Stimulated activated naive B cell treated with anti-CD40 and anti-IgM and Interleukin-4, amounts not matched to agents 10 μg/mL and 1 μg/mL and 100 μg/mL, for 72 hours (primary cell): ENCODE measurements around the gene ACOX1.

Experiments used
- ATAC-seq, 2 donors: fragments of 150-1000 bp; cut with Tn5 transposase; replicated peaks; 2 replicates each; pipeline ENCODE4 v1.10.0; 2021; ENCODE audit warnings: moderate library complexity in 1 of 2
- DNase-seq: peaks from one replicate; pipeline ENCODE4 v3.0.0; 2021
- H3K27ac Mint-ChIP-seq: one replicate; pipeline ENCODE4 v1.8.0; 2022; ENCODE audit warnings: mild to moderate bottlenecking, mixed read lengths
- H3K27me3 Mint-ChIP-seq, 2 donors: one replicate each; pipeline ENCODE4 v1.8.0; 2022; ENCODE audit warnings: mixed read lengths in 2 of 2
- H3K36me3 Mint-ChIP-seq, 2 donors: one replicate each; pipeline ENCODE4 v1.8.0; 2022; ENCODE audit warnings: mixed read lengths in 2 of 2, mild to moderate bottlenecking in 1 of 2
- H3K4me1 Mint-ChIP-seq, 2 donors: one replicate each; pipeline ENCODE4 v1.8.0; 2022; ENCODE audit warnings: mixed read lengths in 2 of 2, mild to moderate bottlenecking in 1 of 2
- H3K4me3 Mint-ChIP-seq, 2 donors: one replicate each; pipeline ENCODE4 v1.8.0; 2022; ENCODE audit warnings: mild to moderate bottlenecking in 2 of 2, mixed read lengths in 2 of 2, moderate library complexity in 1 of 2
- H3K9me3 Mint-ChIP-seq, 2 donors: one replicate each; pipeline ENCODE4 v1.8.0; 2022; ENCODE audit warnings: mixed read lengths in 2 of 2, mild to moderate bottlenecking in 1 of 2

Gene ACOX1

GRCh38 chr17:76014100-76014924 is 35.3 kb upstream of the ACOX1 start:
- peak; percentile 54 for DNase-seq
- Mint-ChIP-seq H3K4me1 (peaks cover 6 to 7% of the 10 kb centered on the region in 2 donors), H3K4me3 (no peak overlapping the region), H3K36me3 (no peaks in the 10 kb centered on the region), H3K9me3 (no peaks in the 10 kb centered on the region), H3K27me3 (peaks cover 0 to 9% of the 10 kb centered on the region in 2 donors), H3K27ac (peak overlapping the region; percentile 47)
- ATAC-seq, result peak; percentile 97 to 99

- Mint-ChIP-seq H3K4me3 (no peak overlapping the region), H3K36me3 (no peaks in the 10 kb centered on the region), H3K27me3 (peaks cover 0 to 9% of the 10 kb centered on the region in 2 donors), H3K9me3 (no peaks in the 10 kb centered on the region), H3K4me1 (peaks cover 6 to 7% of the 10 kb centered on the region in 2 donors), H3K27ac (no peak overlapping the region)
- ATAC-seq, result no peak
- DNase-seq, result no peak
These were observed 34.5 kb upstream of the ACOX1 start for GRCh38 chr17:76013377-76013932.

GRCh38 chr17:76011951-76012350 is 33.0 kb upstream of the ACOX1 start:
- Mint-ChIP-seq H3K4me1 (peaks cover 6 to 7% of the 10 kb centered on the region in 2 donors), H3K4me3 (no peak overlapping the region), H3K36me3 (no peaks in the 10 kb centered on the region), H3K27me3 (peaks cover 0 to 9% of the 10 kb centered on the region in 2 donors), H3K9me3 (no peaks in the 10 kb centered on the region), H3K27ac (no peak overlapping the region)
- ATAC-seq (no peak), DNase-seq (no peak)

- peaks cover 4 to 11% of the 10 kb centered on the region in 2 donors for H3K36me3 Mint-ChIP-seq
- no peak for ATAC-seq
- H3K27ac Mint-ChIP-seq, result peak overlapping the region; percentile 42
- no peak for DNase-seq
- peaks cover 0 to 9% of the 10 kb centered on the region in 2 donors for H3K27me3 Mint-ChIP-seq
- no peaks in the 10 kb centered on the region for H3K9me3 Mint-ChIP-seq
- no peak overlapping the region for H3K4me3 Mint-ChIP-seq
- peaks cover 8 to 15% of the 10 kb centered on the region in 2 donors for H3K4me1 Mint-ChIP-seq
These were observed 31.1 kb upstream of the ACOX1 start for GRCh38 chr17:76009969-76010661.

GRCh38 chr17:76009447-76009846 is 30.5 kb upstream of the ACOX1 start:
- DNase-seq, result no peak
- Mint-ChIP-seq H3K4me1 (peaks cover 8 to 14% of the 10 kb centered on the region in 2 donors), H3K9me3 (no peaks in the 10 kb centered on the region), H3K4me3 (no peak overlapping the region), H3K36me3 (peaks cover 4 to 16% of the 10 kb centered on the region in 2 donors), H3K27ac (peak overlapping the region; percentile 42), H3K27me3 (peaks cover 0 to 9% of the 10 kb centered on the region in 2 donors)
- no peak for ATAC-seq

- no peaks in the 10 kb centered on the region for H3K9me3 Mint-ChIP-seq
- ATAC-seq, result no peak
- H3K4me1 Mint-ChIP-seq, result peaks cover 2 to 8% of the 10 kb centered on the region in 2 donors
- H3K4me3 Mint-ChIP-seq, result no peak overlapping the region
- peaks cover 0 to 3% of the 10 kb centered on the region in 2 donors for H3K27me3 Mint-ChIP-seq
- H3K36me3 Mint-ChIP-seq, result peaks cover 4 to 16% of the 10 kb centered on the region in 2 donors
- no peak overlapping the region for H3K27ac Mint-ChIP-seq
- no peak for DNase-seq
These were observed 29.9 kb upstream of the ACOX1 start for GRCh38 chr17:76008630-76009425.

- DNase-seq (no peak), ATAC-seq (no peak)
- Mint-ChIP-seq H3K36me3 (peaks cover 4 to 16% of the 10 kb centered on the region in 2 donors), H3K4me1 (peaks cover 2 to 8% of the 10 kb centered on the region in 2 donors), H3K27ac (no peak overlapping the region), H3K9me3 (no peaks in the 10 kb centered on the region), H3K27me3 (no peaks in the 10 kb centered on the region), H3K4me3 (no peak overlapping the region)
These were observed 29.2 kb upstream of the ACOX1 start for GRCh38 chr17:76008208-76008607.

GRCh38 chr17:76007850-76008165 is 28.8 kb upstream of the ACOX1 start:
- Mint-ChIP-seq H3K27me3 (no peaks in the 10 kb centered on the region), H3K36me3 (peaks cover 4 to 16% of the 10 kb centered on the region in 2 donors), H3K9me3 (no peaks in the 10 kb centered on the region), H3K27ac (no peak overlapping the region), H3K4me3 (no peak overlapping the region), H3K4me1 (peaks cover 2 to 8% of the 10 kb centered on the region in 2 donors)
- DNase-seq (no peak), ATAC-seq (no peak)

- H3K27me3 Mint-ChIP-seq, result no peaks in the 10 kb centered on the region
- ATAC-seq (no peak), DNase-seq (no peak)
- H3K36me3 Mint-ChIP-seq, result peaks cover 7 to 16% of the 10 kb centered on the region in 2 donors
- no peak overlapping the region for H3K27ac Mint-ChIP-seq
- no peaks in the 10 kb centered on the region for H3K9me3 Mint-ChIP-seq
- H3K4me3 Mint-ChIP-seq, result no peak overlapping the region
- H3K4me1 Mint-ChIP-seq, result peaks cover 2 to 8% of the 10 kb centered on the region in 2 donors
These were observed 28.3 kb upstream of the ACOX1 start for GRCh38 chr17:76007131-76007849.

GRCh38 chr17:76005263-76006149 is 26.5 kb upstream of the ACOX1 start:
- ATAC-seq (peak; percentile 79 to 83), DNase-seq (peak; percentile 64)
- Mint-ChIP-seq H3K36me3 (peaks cover 9 to 16% of the 10 kb centered on the region in 2 donors), H3K27ac (peak overlapping the region; percentile 21), H3K4me1 (peaks cover 2 to 8% of the 10 kb centered on the region in 2 donors), H3K4me3 (no peak overlapping the region), H3K27me3 (no peaks in the 10 kb centered on the region), H3K9me3 (no peaks in the 10 kb centered on the region)

GRCh38 chr17:76004750-76005262 is 25.8 kb upstream of the ACOX1 start:
- Mint-ChIP-seq H3K27me3 (no peaks in the 10 kb centered on the region), H3K4me3 (no peak overlapping the region), H3K27ac (no peak overlapping the region), H3K9me3 (no peaks in the 10 kb centered on the region), H3K4me1 (peaks cover 2 to 8% of the 10 kb centered on the region in 2 donors), H3K36me3 (peaks cover 9 to 18% of the 10 kb centered on the region in 2 donors)
- DNase-seq (no peak), ATAC-seq (no peak)

- peaks cover 2 to 8% of the 10 kb centered on the region in 2 donors for H3K4me1 Mint-ChIP-seq
These were observed 24.9 kb upstream of the ACOX1 start for GRCh38 chr17:76003915-76004314.

More at GRCh38 chr17:76003915-76004314, 24.9 kb upstream of the ACOX1 start:
- Mint-ChIP-seq H3K36me3 (peaks cover 9 to 20% of the 10 kb centered on the region in 2 donors), H3K4me3 (no peak overlapping the region), H3K27ac (no peak overlapping the region), H3K9me3 (no peaks in the 10 kb centered on the region), H3K27me3 (no peaks in the 10 kb centered on the region)
- ATAC-seq, result no peak
- DNase-seq, result no peak
